IMR-90 (cell line): ENCODE measurements around the gene SLC17A9. TPM values are rescaled to one million over a fixed set of nuclear protein-coding genes. Genes with fewer than 3 reads are reported as not detected.

Experiments
- ATAC-seq: fragments of 200-7000 bp; cut with Tn5 transposase; 2 replicates; pipeline ENCODE4 v1.9.1; 2020; ENCODE audit warnings: low read depth, mild to moderate bottlenecking, moderate library complexity
- BruUV-seq: library from RNA; stranded (reverse); fragments of 400-500 nt; replicated peaks from 2 replicates; lab custom pipeline; 2021; lab: Mats Ljungman, UMichigan
- CTCF ChIA-PET: fragments of 300-600 bp; formaldehyde crosslinking; extraction: SDS; loops from one replicate; lab custom pipeline; 2021; ENCODE audit warnings: antibody characterized with exemption; lab: Yijun Ruan, JAX
- POLR2A ChIA-PET: fragments of 300-600 bp; sonication (Branson Sonifier 250); formaldehyde crosslinking; loops from one replicate; lab custom pipeline; 2022; ENCODE audit warnings: antibody characterized with exemption; ENCODE audit not compliant: unreplicated experiment; lab: Charles Lee
- DNase-seq: peaks from one replicate; pipeline ENCODE4 v3.0.0; 2013
- H2AFZ ChIP-seq: replicated peaks from 2 replicates; pipeline ENCODE3; 2013; ENCODE audit warnings: low read length, mild to moderate bottlenecking; ENCODE audit not compliant: poor library complexity
- H2AK5ac ChIP-seq: 2 replicates; pipeline ENCODE4 v1.6.1; 2013; ENCODE audit warnings: low read depth, low read length, inconsistent platforms
- H2AK9ac ChIP-seq: replicated peaks from 2 replicates; pipeline ENCODE3; 2013; ENCODE audit warnings: mild to moderate bottlenecking, low read depth, low read length, moderate library complexity; ENCODE audit not compliant: poor library complexity
- H2BK120ac ChIP-seq: 2 replicates; pipeline ENCODE4 v1.6.1; 2013; ENCODE audit warnings: low read depth, low read length, inconsistent platforms
- H2BK15ac ChIP-seq: 3 replicates; pipeline ENCODE4 v1.6.1; 2013; ENCODE audit warnings: low read depth, low read length, inconsistent platforms
- H2BK20ac ChIP-seq: 2 replicates; pipeline ENCODE4 v1.6.1; 2013; ENCODE audit warnings: low read depth, mild to moderate bottlenecking, inconsistent platforms, low read length, moderate library complexity
- H2BK5ac ChIP-seq: 2 replicates; pipeline ENCODE4 v1.6.1; 2013; ENCODE audit warnings: mild to moderate bottlenecking, low read depth, low read length, inconsistent platforms; ENCODE audit not compliant: poor library complexity, severe bottlenecking
- H3K14ac ChIP-seq: replicated peaks from 2 replicates; pipeline ENCODE4 v1.6.1; 2013; ENCODE audit warnings: low read depth, low read length, inconsistent platforms
- H3K18ac ChIP-seq: 2 replicates; pipeline ENCODE4 v1.6.1; 2013; ENCODE audit warnings: low read depth, low read length, control low read depth
- H3K23ac ChIP-seq: 2 replicates; pipeline ENCODE4 v1.6.1; 2013; ENCODE audit warnings: low read depth, low read length, inconsistent platforms
- H3K27ac ChIP-seq: 2 replicates; pipeline ENCODE4 v1.5.1; 2013; ENCODE audit warnings: mild to moderate bottlenecking, control low read depth, low read length; ENCODE audit not compliant: insufficient read depth
- H3K27me3 ChIP-seq: 2 replicates; pipeline ENCODE4 v1.6.1; 2013; ENCODE audit warnings: low read length; ENCODE audit not compliant: control insufficient read depth, insufficient read depth
- H3K36me3 ChIP-seq: 2 replicates; pipeline ENCODE4 v1.6.1; 2013; ENCODE audit warnings: low read length, mixed read lengths; ENCODE audit not compliant: control insufficient read depth, insufficient read depth
- H3K4ac ChIP-seq: 2 replicates; pipeline ENCODE4 v1.6.1; 2013; ENCODE audit warnings: low read depth, low read length, inconsistent platforms
- H3K4me1 ChIP-seq: 2 replicates; pipeline ENCODE4 v1.6.1; 2013; ENCODE audit warnings: low read length, mixed read lengths; ENCODE audit not compliant: control insufficient read depth, insufficient read depth
- H3K4me2 ChIP-seq: 2 replicates; pipeline ENCODE4 v1.6.1; 2013; ENCODE audit warnings: low read depth, mild to moderate bottlenecking, control low read depth, low read length, moderate library complexity
- H3K4me3 ChIP-seq: 2 replicates; pipeline ENCODE4 v1.5.1; 2013; ENCODE audit warnings: low read depth, mild to moderate bottlenecking, control low read depth, low read length, moderate library complexity; ENCODE audit not compliant: insufficient read depth
- H3K56ac ChIP-seq: 2 replicates; pipeline ENCODE4 v1.6.1; 2013; ENCODE audit warnings: low read length, inconsistent platforms; ENCODE audit not compliant: insufficient read depth; ENCODE audit errors: extremely low read depth
- H3K79me1 ChIP-seq, 2 experiments: 2 replicates each; pipeline ENCODE4 v1.6.1; 2013; ENCODE audit warnings: low read length in 2 of 2, inconsistent platforms in 1 of 2, low read depth in 1 of 2
- H3K9ac ChIP-seq: 2 replicates; pipeline ENCODE4 v1.6.1; 2013; ENCODE audit warnings: low read depth, low read length, control low read depth
- H3K9me1 ChIP-seq: 2 replicates; pipeline ENCODE4 v1.6.1; 2013; ENCODE audit warnings: low read length, inconsistent platforms; ENCODE audit not compliant: insufficient read depth
- H3K9me3 ChIP-seq: 2 replicates; pipeline ENCODE4 v1.6.1; 2013; ENCODE audit warnings: low read length; ENCODE audit not compliant: control insufficient read depth, insufficient read depth
- H4K20me1 ChIP-seq: 2 replicates; pipeline ENCODE4 v1.6.1; 2013; ENCODE audit warnings: low read length, inconsistent platforms; ENCODE audit not compliant: insufficient read depth
- H4K5ac ChIP-seq: 2 replicates; pipeline ENCODE4 v1.6.1; 2013; ENCODE audit warnings: mild to moderate bottlenecking, low read depth, low read length, control low read depth
- H4K8ac ChIP-seq, 2 experiments: 2 replicates each; pipeline ENCODE4 v1.6.1; 2013; ENCODE audit warnings: low read depth in 2 of 2, low read length in 2 of 2, control low read depth in 1 of 2, inconsistent platforms in 1 of 2
- H4K91ac ChIP-seq: 2 replicates; pipeline ENCODE4 v1.6.1; 2013; ENCODE audit warnings: low read depth, low read length, inconsistent platforms; ENCODE audit not compliant: insufficient read depth
- BHLHE40 ChIP-seq: fragments of 150-350 bp; IDR thresholded peaks from 2 replicates; pipeline ENCODE4 v1.6.1; 2016; ENCODE audit warnings: mild to moderate bottlenecking, low read depth, low read length
- CEBPB ChIP-seq: IDR thresholded peaks from 2 replicates; pipeline ENCODE4 v1.6.1; 2012; ENCODE audit warnings: low read depth, low read length, improper control_type of control experiment
- MAZ ChIP-seq: IDR thresholded peaks from 2 replicates; pipeline ENCODE4 v1.6.1; 2012; ENCODE audit warnings: low read depth, mild to moderate bottlenecking, low read length, improper control_type of control experiment, moderate library complexity, borderline replicate concordance
- POLR2A ChIP-seq: IDR thresholded peaks from 2 replicates; pipeline ENCODE4 v1.6.1; 2012; ENCODE audit warnings: mild to moderate bottlenecking, low read depth, low read length
- RAD21 ChIP-seq: IDR thresholded peaks from 2 replicates; pipeline ENCODE4 v1.6.1; 2012; ENCODE audit warnings: low read length, improper control_type of control experiment
- RCOR1 ChIP-seq: IDR thresholded peaks from 2 replicates; pipeline ENCODE4 v1.6.1; 2012; ENCODE audit warnings: mild to moderate bottlenecking, low read length, improper control_type of control experiment; ENCODE audit not compliant: insufficient replicate concordance
- RFX5 ChIP-seq: IDR thresholded peaks from 2 replicates; pipeline ENCODE4 v1.8.0; 2012; ENCODE audit warnings: low read depth, mild to moderate bottlenecking, low read length, moderate library complexity
- SMC3 ChIP-seq: fragments of 150-350 bp; IDR thresholded peaks from 2 replicates; pipeline ENCODE4 v1.6.1; 2016; ENCODE audit warnings: low read depth, mild to moderate bottlenecking, antibody characterized with exemption, low read length, moderate library complexity
- USF2 ChIP-seq: fragments of 150-350 bp; IDR thresholded peaks from 2 replicates; pipeline ENCODE4 v1.6.1; 2017; ENCODE audit warnings: mild to moderate bottlenecking, antibody characterized with exemption, low read length, low read depth
- WGBS, 2 experiments: methylation state at CpG; one replicate each; pipeline versions ENCODE4 v1.1.5 to v1.1.7; 2013; ENCODE audit warnings: missing lambda C conversion rate in 2 of 2; ENCODE audit not compliant: insufficient read length in 1 of 2; ENCODE audit errors: extremely low coverage in 2 of 2; 5-methylcytosine and 5-hydroxymethylcytosine counted together
- dilution Hi-C: fragments of 300-500 bp; cut with HindIII; formaldehyde crosslinking; loops from one replicate; pipeline ENCODE4 v1.14.3; 2018; ENCODE audit warnings: low sequenced_read_pairs; ENCODE audit not compliant: unreplicated experiment
- in situ Hi-C: fragments of 300-500 bp; cut with MboI; formaldehyde crosslinking; loops from 3 replicates; pipeline ENCODE4 v1.14.3; 2019; ENCODE audit warnings: low sequenced_read_pairs, inconsistent platforms, mixed read lengths
- intact Hi-C: fragments of 100-400 bp; cut with micrococcal nuclease; formaldehyde crosslinking; loops from 2 replicates; pipeline ENCODE4 v1.10.0; 2022
- polyA plus RNA-seq, 3 experiments: library from polyadenylated mRNA; depleted of rRNA; stranded (reverse); fragments of >200 nt; gene quantifications; 2 replicates each; pipeline ENCODE4 v1.2.3, GENCODE V29; 2012; ENCODE audit warnings: low replicate concordance in 1 of 3
- total RNA-seq: library from RNA; depleted of rRNA; stranded (reverse); fragments of >200 nt; gene quantifications from 2 replicates; pipeline ENCODE4 v1.2.3, GENCODE V29; 2012

SLC17A9 gene
- total and polyA plus RNA-seq, 2 of the 4 experiments (the other 2 are of a cell fraction), result 2.2 to 14.4 TPM

GRCh38 chr20:62959998-62960436 lies 7.5 kb downstream of the SLC17A9 start:
- in situ Hi-C loops, result no loop called here
- Histone ChIP-seq H3K4me3 (no peak overlapping the region), H3K4me1 (peaks cover 6% of the 10 kb centered on the region; the same call in 1 of the 2 replicates), H3K9ac (no peak overlapping the region), H3K9me3 (no peaks in the 10 kb centered on the region), H3K18ac (no peak overlapping the region), H3K79me1 (no peaks in the 10 kb centered on the region; a peak in 1 of 4 replicates), H3K27ac (no peak overlapping the region), H3K9me1 (peaks cover 4% of the 10 kb centered on the region; the same call in 1 of the 2 replicates), H3K36me3 (peaks cover 1% of the 10 kb centered on the region; the same call in 1 of the 2 replicates), H2BK5ac (no peak overlapping the region), H4K91ac (no peak overlapping the region), H4K20me1 (no peaks in the 10 kb centered on the region), H2AK5ac (no peak overlapping the region), H2BK20ac (no peak overlapping the region), H3K56ac (no peak overlapping the region), H2AK9ac (no peak overlapping the region), H3K23ac (no peak overlapping the region), H2BK120ac (no peak overlapping the region), H3K14ac (no peak overlapping the region), H3K27me3 (peaks cover 7% of the 10 kb centered on the region; the same call in 1 of the 2 replicates), H3K4ac (no peak overlapping the region), H3K4me2 (no peak overlapping the region), H2BK15ac (no peak overlapping the region), H4K8ac (no peak overlapping the region), H2AFZ (peak overlapping the region; percentile 11), H4K5ac (no peak overlapping the region)
- ChIA-PET CTCF (interaction anchor here (0.7 kb wide), 1 partner anchor 12 kb away, joined by 3 read pairs; no protein-coding TSS in a partner anchor), POLR2A (no interaction called here)
- intact Hi-C loops, result no loop called here
- 96% methylated on average over 9 of the region's 20 CpGs; no CpG with 5 or more reads in 1 of the 2 experiments for WGBS, 2 experiments
- TF ChIP-seq RCOR1 (no peak), RFX5 (no peak), SMC3 (no peak), BHLHE40 (no peak), CEBPB (no peak), MAZ (no peak), RAD21 (no peak), USF2 (no peak), POLR2A (no peak)
- dilution Hi-C loops, result no loop called here
- ATAC-seq (no peak), DNase-seq (no peak)
- no TSS peak for BruUV-seq
